Measurements from ENCODE around the gene PRKAA1. TPM values are rescaled to one million over a fixed set of nuclear protein-coding genes. Genes with fewer than 3 reads are reported as not detected.
A peak's percentile ranks its signal among the peaks of the same experiment; 100 is the strongest.
"Not testable (repeated sequence)": the region's sequence is repeated elsewhere in the genome, so short reads cannot be mapped to it uniquely, and the experiment has no call there.

PRKAA1 gene
- total RNA-seq, 1 donor from 2014 or later = 75.1 TPM

- peak overlapping the region; percentile 33 for H3K27ac Mint-ChIP-seq
- H3K4me3 Mint-ChIP-seq (ENCODE audit: low read depth) = no peak overlapping the region
- peaks cover 16% of the 10 kb centered on the region for H3K4me1 Mint-ChIP-seq (ENCODE audit: low read depth)
These were observed 30.0 kb upstream of the PRKAA1 start for GRCh38 chr5:40828021-40828631.

DNA sequence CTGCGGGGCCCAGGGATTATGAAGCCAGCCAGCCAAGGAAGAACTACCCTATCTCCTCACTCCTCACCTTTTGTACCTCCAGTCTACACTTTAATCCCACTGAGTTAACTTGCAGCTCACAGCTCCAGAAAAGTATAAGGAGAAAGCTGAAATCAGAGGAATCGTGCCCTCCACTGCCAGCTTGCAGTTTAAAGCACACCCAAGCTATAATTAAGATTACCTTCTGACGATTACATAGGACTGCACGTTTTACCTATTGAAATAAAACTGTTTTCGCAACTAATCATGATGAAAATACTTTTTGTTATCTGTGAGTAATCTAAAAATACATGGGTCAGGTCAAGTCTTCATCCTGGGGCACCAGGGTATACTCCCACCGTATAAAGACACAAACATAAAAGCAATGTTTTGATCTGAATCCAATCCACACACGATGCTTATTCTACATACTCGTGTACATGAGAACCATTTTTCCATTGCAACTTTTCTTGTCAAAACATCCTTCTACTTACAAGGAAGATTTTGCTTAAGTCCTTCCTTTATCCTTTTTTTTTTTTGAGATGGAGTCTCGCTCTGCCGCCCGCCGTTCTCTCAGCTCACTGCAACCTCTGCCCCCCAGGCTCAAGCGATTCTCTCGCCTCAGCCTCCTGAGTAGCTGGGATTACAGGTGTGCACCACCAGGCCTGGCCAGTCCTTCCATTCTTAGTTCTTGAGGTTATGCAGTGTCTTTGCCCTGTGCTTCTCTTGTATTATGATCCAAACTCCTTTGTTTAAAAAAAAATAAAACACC is 29.2 kb upstream of the PRKAA1 start:
- TF ChIP-seq, protein P1, sequence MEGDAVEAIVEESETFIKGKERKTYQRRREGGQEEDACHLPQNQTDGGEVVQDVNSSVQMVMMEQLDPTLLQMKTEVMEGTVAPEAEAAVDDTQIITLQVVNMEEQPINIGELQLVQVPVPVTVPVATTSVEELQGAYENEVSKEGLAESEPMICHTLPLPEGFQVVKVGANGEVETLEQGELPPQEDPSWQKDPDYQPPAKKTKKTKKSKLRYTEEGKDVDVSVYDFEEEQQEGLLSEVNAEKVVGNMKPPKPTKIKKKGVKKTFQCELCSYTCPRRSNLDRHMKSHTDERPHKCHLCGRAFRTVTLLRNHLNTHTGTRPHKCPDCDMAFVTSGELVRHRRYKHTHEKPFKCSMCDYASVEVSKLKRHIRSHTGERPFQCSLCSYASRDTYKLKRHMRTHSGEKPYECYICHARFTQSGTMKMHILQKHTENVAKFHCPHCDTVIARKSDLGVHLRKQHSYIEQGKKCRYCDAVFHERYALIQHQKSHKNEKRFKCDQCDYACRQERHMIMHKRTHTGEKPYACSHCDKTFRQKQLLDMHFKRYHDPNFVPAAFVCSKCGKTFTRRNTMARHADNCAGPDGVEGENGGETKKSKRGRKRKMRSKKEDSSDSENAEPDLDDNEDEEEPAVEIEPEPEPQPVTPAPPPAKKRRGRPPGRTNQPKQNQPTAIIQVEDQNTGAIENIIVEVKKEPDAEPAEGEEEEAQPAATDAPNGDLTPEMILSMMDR (IDR thresholded peaks at IDR 0.05; ENCODE audit: unreplicated experiment) = no peak
- Mint-ChIP-seq H3K4me3 (ENCODE audit: low read depth) (no peak overlapping the region), H3K9me3 (ENCODE audit: low read depth) (no peaks in the 10 kb centered on the region), H3K27me3 (no peaks in the 10 kb centered on the region), H3K4me1 (ENCODE audit: low read depth) (peaks cover 9% of the 10 kb centered on the region), H3K36me3 (ENCODE audit: insufficient read depth) (peaks cover 46% of the 10 kb centered on the region), H3K27ac (peak overlapping the region; percentile 71)
- no peak for DNase-seq (ENCODE audit: low spot score, unreplicated experiment)

More at GRCh38 chr5:40828021-40828631, 30.0 kb upstream of the PRKAA1 start:
- no peak for DNase-seq (ENCODE audit: low spot score, unreplicated experiment)
- no peaks in the 10 kb centered on the region for H3K27me3 Mint-ChIP-seq
- H3K9me3 Mint-ChIP-seq (ENCODE audit: low read depth) = no peaks in the 10 kb centered on the region
- TF ChIP-seq, protein P1 (IDR thresholded peaks at IDR 0.05; ENCODE audit: unreplicated experiment) = no peak
- peaks cover 50% of the 10 kb centered on the region for H3K36me3 Mint-ChIP-seq (ENCODE audit: insufficient read depth)

DNA sequence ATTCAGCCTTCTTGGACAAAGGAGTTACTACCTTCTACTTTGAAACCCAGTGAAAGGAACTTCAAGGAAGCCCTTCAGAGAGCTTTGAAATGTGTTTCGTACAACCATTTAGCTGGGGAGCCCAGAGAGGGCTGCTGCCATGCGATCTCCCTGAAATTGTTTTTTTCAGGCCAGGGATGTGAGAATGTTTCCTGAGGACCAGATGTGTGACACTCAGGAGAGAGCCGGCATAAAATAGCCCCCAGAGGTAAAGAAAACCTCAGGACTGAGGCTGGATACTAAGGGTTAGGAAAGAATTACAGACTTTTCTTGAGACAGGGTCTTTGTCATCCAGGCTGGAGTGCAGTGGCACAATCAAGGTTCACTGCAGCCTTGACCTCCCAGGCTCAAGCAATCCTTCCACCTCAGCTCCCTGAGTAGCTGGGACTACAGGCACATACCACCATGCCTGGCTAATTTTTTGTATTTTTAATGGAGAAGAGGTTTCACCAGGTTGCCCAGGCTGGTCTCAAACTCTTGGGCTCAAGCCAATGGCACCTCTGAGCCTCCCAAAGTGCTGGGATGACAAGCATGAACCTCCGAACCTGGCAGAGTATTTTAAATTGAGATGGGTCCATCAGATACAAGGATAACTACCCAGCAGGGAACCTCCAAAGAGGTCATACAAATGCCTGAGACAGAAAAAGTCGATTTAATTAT is 28.5 kb upstream of the PRKAA1 start:
- no peak for DNase-seq (ENCODE audit: low spot score, unreplicated experiment)
- TF ChIP-seq, protein P1 (IDR thresholded peaks at IDR 0.05; ENCODE audit: unreplicated experiment) = no peak
- peak overlapping the region; percentile 71 for H3K27ac Mint-ChIP-seq
- no peak overlapping the region for H3K4me3 Mint-ChIP-seq (ENCODE audit: low read depth)
- peaks cover 2% of the 10 kb centered on the region for H3K4me1 Mint-ChIP-seq (ENCODE audit: low read depth)
- H3K9me3 Mint-ChIP-seq (ENCODE audit: low read depth) = no peaks in the 10 kb centered on the region
- H3K27me3 Mint-ChIP-seq = no peaks in the 10 kb centered on the region
- H3K36me3 Mint-ChIP-seq (ENCODE audit: insufficient read depth) = peaks cover 40% of the 10 kb centered on the region

GRCh38 chr5:40825461-40826043 is 27.4 kb upstream of the PRKAA1 start:
- H3K4me3 Mint-ChIP-seq (ENCODE audit: low read depth); H3K4me1 Mint-ChIP-seq (ENCODE audit: low read depth); H3K27me3 Mint-ChIP-seq; DNase-seq (ENCODE audit: low spot score, unreplicated experiment); H3K9me3 Mint-ChIP-seq (ENCODE audit: low read depth): not testable (repeated sequence)
- Mint-ChIP-seq H3K27ac (peak overlapping the region; percentile 89), H3K36me3 (ENCODE audit: insufficient read depth) (peaks cover 35% of the 10 kb centered on the region)

DNA sequence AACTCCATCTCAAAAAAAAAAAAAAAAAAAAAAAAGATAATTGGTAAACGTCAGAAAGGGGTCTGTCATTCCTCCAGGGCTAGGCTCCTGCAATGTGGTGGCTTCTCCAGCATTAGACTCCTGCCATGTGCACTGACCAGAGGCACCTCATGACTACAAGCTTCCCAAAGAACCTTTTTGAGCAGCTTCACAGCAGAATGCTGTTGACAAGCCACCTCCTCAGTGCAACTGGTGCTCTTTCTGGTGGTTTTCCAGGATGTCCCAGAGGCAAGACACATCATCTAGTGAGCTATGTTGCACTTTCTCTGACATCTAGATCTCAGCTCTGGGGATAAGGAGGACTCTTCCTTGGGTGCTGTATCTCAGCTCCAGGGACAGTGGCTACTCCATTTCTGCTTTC is 25.3 kb upstream of the PRKAA1 start:
- Mint-ChIP-seq H3K27me3 (no peaks in the 10 kb centered on the region), H3K27ac (peak overlapping the region; percentile 45), H3K36me3 (ENCODE audit: insufficient read depth) (peaks cover 17% of the 10 kb centered on the region), H3K4me3 (ENCODE audit: low read depth) (no peak overlapping the region), H3K4me1 (ENCODE audit: low read depth) (no peaks in the 10 kb centered on the region), H3K9me3 (ENCODE audit: low read depth) (no peaks in the 10 kb centered on the region)
- DNase-seq (ENCODE audit: low spot score, unreplicated experiment) = no peak
- TF ChIP-seq, protein P1 (IDR thresholded peaks at IDR 0.05; ENCODE audit: unreplicated experiment) = no peak
